Inflammatory macrophage treated with lipopolysaccharide for 1 hour (primary cell): ENCODE data around the gene NBPF3.
"Not testable (repeated sequence)": the region's sequence is repeated elsewhere in the genome, so short reads cannot be mapped to it uniquely, and the experiment has no call there.

ENCODE experiments used
- DNase-seq, 2 donors: peaks; one replicate each; pipeline ENCODE4 v3.0.0-alpha.2; 2020 to 2022

Gene NBPF3

DNA sequence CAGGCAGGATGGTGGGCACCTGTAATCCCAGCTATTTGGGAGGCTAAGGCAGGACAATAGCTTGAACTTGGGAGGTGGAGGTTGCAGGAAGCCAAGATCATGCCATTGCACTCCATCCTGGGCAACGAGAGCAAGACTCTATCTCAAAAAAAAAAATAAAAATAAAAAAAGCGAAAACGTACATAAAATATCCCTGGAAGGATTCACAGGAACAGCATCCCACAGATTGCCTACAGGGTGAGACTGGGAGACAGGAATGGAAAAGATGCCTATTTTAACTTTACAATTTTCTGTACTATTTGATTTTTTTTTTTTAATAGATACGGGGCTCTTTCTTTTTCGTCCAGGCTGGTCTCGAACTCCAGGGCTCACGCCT is 604 bp upstream of the NBPF3 start:
- no peak for DNase-seq

DNA sequence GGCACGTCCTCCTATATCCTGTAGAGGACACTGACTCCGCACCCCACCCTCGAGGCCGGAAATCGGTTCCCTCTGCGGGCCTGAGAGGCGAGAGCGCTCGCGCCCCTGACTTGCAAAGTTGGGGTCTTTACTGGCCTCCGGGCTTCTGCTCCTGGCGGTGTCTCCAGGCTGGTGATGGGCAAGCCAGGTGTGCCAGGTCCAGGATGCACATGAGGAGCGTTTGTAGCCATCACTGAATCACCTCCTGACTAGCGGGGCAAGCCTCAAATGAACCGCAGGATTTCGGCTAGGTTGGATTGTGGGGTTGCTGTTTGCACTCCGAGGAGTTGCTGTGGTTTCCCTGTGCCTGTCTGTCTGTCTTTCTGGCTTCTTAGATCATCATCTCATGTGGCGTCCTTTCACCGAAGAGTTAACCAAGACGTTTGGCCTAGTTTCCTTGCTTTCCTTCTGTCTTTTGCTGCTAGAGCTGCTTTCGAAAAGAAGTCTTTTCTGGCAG is 741 bp downstream of the NBPF3 start:
- not testable (repeated sequence) for DNase-seq

DNA sequence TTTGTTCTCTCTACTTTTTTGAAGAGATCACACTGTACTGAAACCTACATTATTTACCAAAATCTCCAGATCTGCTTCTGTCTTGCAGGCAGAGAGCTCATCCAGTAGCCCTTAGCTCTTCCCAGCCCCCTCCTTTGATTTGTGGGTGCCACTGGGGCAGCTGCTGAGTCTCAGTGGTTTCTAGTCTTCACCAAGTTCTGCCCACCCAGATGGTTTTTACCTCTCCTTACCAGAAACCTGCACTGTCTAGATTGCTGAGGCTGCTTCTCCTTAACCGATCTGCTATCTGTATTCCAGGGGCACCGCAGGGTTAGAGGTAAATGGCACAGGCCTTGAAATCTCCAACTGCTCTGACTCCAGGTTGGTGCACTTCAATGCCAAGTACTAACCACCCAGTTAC is 6.7 kb downstream of the NBPF3 start:
- DNase-seq = not testable (repeated sequence)

DNA sequence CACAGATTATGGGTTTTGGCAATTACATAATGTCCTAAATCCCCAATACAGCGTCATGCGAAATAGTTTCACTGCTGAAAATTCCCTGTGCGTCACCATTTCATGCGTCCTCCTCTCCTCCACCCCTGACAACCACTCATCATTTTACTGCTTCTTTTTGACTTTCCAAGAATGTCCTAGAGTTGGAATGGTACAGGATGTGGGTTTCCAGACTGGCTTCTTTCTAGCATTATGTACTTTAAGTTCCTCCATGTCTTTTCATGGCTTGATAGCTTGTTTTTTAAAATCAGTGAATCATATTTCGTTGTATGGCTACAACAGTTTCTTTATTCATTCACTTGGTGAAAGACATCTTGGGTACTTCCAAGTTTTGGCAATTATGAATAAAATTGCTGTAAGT is 7.4 kb downstream of the NBPF3 start:
- DNase-seq = no peak

DNA sequence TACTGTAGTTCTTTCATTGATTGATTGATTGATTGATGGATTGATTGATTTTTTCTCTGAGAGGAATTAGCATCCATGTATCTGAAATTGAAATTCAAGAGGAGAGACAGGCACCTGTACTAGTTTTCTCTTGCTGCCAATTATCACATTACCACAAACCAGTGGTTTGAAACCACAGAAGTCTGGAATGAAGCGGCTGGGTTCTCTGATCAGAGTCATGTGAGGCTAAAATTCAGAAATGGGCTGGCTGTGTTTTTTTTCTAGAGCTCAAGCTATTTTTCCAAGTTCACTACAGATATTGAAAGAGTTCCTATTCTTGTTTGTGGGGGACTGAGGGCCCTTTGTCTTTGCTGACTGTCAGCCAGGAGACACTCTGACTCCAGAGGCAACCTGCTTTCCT is 10.0 kb downstream of the NBPF3 start:
- DNase-seq = no peak

DNA sequence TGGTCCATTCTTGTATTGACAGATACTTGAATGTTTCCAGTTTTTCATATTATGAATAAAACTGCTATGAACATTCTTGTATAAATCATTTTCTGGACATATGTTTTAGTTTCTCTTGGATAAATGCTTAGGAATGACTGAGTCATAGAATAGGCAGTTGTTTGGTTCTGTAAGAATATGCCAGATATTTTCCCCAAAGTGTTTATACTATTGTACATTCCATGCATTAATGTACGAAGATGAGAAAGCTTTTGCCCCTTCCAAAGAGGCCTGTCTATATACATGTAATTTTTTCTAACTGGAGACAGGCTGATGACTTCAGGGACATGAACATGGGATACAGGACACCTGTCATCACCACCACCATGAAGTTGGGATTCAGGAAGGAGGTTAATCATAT is 11.3 kb downstream of the NBPF3 start:
- DNase-seq = no peak

DNA sequence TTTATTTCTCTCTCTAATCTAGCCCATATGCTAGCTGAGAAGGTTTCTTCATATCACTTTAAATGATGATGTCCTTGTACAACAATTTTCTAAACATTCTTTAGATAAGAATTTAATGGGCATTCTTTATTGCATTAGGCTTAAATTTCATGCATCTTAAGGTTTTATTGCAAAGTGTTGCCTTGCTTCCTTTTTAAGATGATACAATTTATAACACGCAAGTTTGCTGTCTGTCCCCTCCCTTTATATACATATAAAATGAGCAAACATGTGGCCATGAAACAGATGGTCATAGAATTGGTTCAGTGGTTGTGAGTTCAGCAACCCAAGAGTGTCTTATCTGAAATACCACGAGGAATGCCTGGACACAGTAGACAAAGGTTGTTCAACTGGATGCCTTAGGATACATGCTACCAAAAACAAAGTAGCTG is 12.1 kb downstream of the NBPF3 start:
- DNase-seq = no peak

DNA sequence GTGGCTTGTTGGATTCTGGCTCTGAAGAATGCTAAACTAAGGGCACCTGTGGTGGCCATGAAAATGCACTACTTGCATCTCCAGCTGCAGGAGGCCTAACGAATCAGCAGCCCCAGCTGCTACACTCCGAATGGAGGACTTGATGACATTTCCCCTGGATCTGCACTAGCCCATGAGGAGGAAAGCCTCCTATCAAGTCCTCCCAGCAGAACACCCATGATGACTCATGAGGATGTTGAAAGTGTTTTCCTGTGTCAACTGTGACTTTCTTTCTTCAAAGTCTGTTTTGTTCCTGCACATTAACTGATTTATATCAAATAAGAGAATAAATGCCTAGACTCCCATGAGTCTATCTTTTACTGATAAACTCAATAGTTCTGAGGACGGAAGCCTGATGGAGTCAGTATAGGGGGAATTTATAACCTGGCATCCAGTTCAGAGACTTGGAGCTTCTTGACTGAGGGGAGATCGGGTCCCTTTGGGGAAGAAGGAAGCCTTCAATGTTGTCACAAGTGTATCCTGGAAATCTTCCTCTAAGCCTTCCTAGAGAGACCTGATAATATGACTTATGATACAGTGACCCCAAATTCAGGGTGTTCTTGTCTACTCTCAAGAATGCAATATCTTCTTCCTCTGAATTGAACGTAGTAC is 14.2 kb downstream of the NBPF3 start:
- DNase-seq = peak; percentile 73 to 76

DNA sequence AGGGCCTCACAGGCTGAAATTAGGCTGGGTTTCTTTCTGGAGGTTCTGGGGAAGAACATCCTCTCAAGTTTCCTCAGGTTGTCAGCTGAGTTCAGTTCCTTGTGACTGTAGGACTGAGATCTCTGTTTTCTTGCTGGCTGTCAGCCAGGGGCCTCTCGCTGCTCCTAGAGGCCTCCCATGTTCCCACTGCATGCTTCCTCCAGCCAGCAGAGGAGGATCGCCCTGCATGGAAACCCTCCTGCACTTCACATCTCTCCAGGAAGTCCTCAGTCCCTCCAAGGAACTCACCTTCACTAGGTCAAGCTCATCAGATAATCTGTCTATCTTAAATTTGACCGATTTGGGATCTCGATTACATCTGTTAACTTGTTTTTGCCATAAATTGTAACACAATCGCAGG is 15.0 kb downstream of the NBPF3 start:
- DNase-seq = not testable (repeated sequence)

DNA sequence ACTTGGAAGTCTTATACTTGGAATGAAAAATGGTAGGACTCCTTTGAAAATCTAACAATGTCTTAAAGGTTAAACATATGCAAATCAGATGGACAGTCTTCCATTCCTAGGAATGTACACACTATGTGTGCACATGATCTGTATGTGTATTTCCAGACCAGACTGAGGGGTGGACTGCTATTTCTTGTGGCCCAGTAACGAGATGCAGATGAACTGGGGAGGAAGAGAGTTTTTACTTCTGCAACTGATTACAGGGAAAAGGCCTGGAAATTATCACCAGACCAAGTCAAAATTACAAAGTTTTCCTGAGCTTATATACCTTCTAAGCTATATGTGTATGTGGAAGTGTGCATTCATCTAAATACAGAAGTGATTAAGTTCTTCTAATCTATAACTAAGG is 17.7 kb downstream of the NBPF3 start:
- DNase-seq = no peak

DNA sequence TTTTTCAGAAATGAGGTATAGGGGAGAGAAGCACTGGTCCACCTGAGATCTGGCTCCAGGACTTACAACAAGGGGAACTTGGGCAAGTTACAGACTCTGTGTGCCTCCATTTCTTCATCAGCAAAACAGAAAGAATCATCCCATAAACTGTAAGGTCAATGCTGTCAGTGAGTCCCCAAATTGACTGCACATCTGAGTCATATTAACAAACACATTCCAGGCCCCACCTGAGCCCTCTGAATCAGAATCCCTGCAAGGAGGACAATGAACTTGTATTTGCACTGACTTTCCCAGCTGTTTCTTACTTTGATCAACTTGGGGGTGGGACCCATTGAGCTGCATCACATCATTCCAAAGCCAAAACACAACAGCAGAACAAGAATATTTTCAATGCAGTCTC is 25.2 kb downstream of the NBPF3 start:
- not testable (repeated sequence) for DNase-seq

DNA sequence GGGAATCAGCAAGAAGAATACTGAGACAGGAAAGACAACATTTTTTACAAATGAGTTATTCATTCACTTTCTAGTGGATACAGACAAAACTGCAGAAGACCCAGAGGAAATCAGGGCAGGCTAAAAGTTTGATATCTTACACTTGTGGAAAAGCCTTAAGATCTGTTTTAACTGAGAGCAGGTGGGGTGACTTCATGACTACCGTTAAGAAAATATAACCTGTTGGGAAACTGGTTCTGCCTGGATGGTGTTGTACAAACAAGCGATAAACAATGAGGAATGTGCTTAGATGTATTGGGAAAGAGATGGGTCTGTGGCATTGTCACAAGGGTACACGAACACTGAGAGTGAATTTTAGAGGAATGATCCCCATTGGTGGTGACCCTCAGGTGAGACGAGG is 28.0 kb downstream of the NBPF3 start:
- not testable (repeated sequence) for DNase-seq

DNA sequence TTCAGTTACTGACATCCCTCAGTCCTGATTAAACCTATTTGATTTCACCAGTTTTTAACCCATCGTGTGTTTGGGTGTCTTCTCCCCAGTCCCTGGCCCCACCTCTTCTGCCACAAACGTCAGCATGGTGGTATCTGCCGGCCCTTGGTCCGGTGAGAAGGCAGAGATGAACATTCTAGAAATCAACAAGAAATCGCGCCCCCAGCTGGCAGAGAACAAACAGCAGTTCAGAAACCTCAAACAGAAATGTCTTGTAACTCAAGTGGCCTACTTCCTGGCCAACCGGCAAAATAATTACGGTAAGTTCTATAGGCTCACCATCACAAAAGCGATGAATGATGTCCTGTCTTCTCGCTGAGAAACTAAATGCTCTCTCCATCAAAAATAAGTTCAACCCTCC is 28.7 kb downstream of the NBPF3 start:
- peak; percentile 11 to 47 for DNase-seq

DNA sequence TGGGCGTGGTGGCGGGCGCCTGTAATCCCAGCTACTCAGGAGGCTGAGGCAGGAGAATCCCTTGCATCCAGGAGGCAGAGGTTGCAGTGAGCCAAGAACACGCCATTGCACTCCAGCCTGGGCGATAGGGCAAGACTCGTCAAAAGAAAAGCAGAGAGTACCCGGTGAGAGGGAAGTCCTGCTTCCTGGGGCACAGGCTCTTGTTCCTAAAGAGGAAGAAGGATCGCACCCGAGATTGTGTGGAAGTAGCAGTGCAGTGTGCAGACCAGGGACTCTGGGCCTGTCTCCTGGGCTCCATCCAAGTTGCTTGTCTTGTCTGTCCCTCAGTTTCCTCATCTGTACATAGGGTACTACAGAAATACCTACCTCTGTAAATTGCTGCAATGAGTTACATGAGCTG is 29.6 kb downstream of the NBPF3 start:
- peak; percentile 14 to 25 for DNase-seq

DNA sequence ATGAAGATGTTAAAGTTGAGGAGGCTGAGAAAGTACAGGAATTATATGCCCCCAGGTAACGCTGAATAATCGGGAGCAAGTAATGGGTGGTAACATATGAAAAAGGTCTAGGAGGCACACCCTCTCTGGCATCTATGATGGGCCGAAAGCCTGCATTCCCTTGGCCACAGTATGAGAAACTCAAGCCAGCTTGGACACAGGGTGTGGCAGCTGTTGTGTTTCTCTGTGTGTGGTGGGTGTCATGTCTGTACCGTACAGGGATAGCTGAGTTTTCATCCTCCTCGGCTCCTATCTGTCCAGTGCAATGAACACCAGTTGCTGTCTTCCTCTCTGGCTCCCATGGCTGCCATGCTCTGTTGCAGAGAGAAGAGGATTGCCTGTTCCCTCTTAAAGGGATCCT is 32.9 kb downstream of the NBPF3 start:
- DNase-seq = no peak

DNA sequence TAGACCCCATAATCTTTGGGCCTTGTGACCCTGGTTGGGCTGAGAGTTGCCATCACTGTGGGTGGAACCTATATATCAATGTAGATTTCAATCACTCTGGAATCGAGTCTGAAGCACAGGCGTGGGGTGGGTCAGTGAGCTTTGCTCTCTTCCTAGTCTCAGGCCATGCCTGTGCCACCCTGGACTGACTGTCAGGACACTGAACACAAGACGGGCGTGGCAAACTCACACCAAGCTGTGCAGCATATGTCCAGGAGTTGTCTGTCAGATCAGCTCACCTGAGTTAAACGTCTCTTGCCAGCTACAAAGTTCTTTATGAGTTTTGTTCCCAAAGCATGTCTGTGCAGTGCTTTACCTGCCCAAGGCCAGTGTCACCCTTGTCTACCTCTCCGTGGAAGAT is 38.4 kb downstream of the NBPF3 start:
- DNase-seq = no peak

DNA sequence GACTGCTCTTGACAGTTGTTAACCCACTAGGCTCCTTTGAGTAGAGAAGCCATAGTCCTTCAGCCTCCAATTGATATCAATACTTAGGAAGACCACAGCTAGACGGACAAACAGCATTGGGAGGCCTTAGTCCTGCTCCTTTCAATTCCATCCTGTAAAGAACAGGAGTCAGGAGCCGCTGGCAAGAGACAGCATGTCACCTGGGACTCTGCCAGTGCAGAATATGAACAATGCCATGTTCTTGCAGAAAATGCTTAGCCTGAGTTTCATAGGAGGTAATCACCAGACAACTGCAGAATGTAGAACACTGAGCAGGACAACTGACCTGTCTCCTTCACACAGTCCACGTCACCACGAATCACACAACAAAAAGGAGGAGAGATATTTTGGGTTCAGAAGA is 43.9 kb downstream of the NBPF3 start:
- not testable (repeated sequence) for DNase-seq

DNA sequence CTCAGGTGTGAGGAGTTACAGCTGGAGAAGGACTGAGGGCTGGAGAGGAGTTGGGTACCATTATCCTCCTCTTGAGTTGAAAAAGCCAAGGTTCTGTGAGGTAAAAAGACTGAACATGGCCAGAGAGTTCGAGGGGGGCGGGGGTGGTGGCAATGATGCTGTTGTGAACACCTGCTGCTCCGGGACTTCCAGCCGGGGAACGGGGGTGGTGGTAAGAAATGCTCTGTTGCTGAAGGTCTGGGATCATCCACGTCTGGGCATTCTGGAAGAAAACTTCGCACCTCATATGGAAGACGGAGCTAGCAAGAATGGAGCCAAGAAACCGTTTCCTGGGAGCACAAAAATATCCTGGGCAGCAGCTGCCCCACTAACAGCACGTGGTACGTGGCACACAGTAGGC is 49.2 kb downstream of the NBPF3 start:
- DNase-seq = no peak

DNA sequence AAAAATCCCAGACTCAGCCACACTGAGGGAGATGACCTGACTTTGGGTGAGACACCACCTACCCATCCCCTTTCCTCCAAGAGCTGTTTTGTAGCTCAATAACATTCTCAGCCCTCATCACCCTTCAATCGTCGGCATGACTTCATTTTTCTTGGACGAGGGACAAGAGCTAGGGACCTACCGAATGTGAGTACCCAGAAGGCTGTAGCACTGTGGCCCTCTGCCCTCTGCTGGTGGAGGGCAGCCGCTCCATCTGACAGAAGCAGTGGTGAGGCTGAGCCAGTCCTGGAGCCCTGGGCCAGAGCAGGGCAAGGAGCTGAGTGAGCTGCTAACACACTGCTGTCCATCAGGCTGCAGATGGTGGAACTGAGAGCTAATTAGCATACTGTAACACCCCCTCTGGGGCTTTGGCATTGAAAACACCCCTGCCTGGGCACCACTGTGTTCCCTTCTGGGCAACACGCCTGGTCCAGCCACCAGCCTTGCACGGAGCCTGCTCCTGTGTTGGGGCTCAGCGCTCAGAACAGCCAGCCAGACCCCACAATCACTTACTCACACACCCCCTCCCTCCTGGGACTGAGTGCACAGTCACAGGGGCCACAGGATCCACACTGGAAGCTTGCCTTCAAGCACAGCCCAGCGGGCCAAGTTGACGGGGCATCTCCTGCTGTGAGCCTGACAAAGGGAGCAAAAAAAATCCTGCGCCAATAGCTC is 51.0 kb downstream of the NBPF3 start:
- peak; percentile 36 to 56 for DNase-seq

DNA sequence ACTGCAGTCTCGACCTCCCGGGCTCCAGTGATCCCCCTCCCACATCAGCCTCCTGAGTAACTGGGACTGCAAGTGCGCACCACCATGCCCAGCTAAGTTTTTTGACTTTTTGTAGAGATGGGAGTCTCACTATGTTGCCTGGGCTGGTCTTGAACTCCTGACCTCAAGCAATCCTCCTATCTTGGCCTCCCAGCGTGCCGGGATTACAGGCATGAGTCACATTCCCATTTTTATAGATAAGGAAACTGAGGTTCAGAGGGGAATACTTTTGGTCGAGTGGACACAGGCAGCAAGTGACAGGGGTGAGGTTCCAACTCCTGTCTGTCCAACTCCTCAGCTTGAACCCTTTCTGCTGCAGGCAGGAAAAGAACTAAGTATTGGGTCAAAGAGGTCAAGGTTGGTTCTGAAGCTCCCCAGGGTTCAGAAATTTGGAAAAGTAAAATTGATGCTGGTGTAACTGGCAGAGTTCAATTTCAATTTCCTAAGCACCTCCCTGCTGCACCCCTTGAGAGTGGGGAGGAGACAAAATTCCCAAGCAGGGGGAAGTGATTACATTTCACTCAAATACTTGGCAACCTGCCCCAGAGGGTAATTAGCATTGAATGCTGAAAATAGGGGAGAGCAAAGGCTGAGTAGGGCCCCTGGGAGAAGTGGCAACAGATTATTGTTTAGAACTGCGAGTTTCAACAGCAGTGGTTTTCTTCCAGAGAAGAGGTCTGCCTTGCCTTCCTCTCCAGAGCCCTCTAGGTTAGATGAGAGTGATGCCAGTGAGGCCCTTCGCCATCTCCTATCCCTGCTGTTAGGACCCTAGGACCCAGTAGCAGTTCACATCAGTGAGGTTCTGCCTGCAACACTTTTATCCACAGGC is 51.8 kb downstream of the NBPF3 start:
- no peak for DNase-seq

DNA sequence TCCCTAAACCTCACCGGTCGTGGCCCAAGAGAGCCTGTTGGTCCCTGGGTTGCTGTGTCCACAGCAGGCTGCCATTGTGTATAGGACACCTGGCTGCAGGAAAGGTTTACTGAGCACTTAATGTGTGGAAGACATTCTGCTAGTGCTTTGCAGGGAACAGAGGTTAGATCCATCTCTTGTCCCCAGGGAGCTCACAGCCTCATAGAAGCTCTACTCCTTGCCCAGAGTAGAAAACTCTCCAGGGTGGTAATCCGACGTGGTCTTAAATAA is 52.4 kb downstream of the NBPF3 start:
- no peak for DNase-seq

DNA sequence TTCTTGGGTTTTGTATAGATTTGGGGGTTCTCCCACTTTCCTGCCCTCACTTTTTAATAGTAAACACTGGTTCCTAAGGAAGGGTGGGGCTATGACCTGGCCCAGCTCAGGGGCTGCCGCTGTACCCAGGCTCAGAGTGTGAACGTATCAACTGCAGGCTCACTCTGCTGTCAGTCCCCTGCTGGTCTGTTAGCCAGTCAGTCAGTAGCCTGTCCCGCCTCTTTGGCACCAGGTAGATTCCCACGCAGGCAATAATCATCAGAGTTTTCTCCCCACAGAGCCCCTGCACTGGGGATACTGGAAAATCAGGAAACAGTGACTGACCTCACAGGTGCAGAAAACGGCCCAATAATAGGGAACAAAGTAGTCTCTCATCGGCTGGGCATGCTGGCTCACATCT is 54.3 kb downstream of the NBPF3 start:
- DNase-seq = no peak

DNA sequence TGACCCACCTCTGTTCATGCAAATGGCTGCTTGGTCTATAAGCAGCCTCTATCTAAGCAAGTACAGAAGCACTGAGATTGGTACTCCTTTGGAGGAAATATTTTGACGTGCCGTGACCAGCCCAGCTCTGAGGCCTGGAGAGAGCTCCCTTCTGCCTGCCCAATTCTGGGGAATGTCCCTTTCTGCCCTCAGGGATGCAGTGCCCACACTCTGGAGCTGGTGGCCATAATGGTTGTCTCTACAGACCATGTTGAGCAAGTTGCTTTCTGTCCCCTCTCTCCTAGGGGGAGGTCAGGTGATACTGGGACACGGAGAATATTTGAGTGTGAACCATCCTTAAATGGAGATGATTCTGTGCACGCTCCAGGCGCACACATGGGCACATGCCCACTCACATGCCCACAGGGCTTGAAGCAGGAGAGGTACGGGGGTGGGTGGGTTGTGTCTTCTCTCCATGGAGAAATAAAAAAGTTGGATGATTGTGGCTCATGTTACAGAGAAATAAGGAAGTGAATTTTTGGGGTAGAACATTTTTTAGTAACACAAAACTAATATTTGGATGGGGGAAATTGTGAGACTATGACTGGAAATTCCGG is 55.4 kb downstream of the NBPF3 start:
- peak in 1 of 2 donors; percentile 45 for DNase-seq

DNA sequence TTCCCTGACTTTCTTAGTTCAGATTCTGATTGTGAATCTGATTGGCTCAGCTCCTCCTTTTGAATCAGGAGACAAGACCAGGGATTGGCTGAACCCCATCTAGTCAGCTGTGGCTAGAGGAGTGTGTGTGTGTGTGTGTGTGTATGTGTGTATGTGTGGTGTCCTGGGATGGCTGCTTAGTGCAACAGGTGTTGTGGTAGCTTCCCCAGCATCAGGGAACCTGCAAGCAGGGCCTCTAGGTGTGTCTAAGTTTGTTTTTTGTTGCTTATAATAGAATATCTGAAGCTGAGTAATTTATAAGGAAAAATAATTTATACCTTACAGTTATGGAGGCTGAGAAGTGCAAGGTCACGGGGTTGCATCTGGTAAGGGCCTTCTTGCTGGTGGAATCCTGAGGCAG is 56.1 kb downstream of the NBPF3 start:
- no peak for DNase-seq
